GM19238 (cell line): ENCODE data around the gene FN3KRP.

Source experiments
- DNase-seq: peaks from one replicate; pipeline ENCODE4 v3.0.0; 2011; ENCODE audit warnings: low spot score; ENCODE audit not compliant: insufficient read length

Gene FN3KRP

DNA sequence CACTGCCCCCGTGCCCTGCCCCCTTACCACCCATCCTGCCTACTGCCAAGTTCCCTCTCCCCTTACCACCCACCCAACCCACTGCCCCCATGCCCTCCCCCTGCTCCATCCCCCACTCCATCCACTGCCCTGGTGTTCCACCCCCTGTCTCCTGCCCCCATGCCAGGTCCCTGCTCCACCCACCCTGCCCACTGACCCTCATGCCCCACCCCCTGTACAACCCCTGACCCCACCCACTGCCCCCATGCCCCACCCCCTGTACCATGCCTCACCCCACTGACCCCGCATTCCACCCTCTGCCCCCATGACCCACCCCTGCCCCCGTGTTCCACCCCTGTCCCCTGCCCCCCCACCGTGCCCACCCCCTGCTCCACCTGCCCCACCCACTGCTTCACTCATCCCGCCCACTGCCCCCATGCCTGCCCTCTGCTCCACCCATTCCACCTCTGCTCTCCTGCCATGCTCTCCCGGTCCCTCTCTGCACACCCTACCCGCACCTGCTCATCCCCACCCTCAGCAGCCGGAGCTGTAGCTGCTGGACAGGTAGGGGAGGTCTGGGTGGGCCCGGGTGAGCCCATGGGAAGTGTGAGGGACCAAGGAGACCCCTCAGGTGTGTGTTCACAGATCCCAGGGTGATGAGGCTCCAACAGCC lies 7.4 kb upstream of the FN3KRP start:
- DNase-seq: no peak

DNA sequence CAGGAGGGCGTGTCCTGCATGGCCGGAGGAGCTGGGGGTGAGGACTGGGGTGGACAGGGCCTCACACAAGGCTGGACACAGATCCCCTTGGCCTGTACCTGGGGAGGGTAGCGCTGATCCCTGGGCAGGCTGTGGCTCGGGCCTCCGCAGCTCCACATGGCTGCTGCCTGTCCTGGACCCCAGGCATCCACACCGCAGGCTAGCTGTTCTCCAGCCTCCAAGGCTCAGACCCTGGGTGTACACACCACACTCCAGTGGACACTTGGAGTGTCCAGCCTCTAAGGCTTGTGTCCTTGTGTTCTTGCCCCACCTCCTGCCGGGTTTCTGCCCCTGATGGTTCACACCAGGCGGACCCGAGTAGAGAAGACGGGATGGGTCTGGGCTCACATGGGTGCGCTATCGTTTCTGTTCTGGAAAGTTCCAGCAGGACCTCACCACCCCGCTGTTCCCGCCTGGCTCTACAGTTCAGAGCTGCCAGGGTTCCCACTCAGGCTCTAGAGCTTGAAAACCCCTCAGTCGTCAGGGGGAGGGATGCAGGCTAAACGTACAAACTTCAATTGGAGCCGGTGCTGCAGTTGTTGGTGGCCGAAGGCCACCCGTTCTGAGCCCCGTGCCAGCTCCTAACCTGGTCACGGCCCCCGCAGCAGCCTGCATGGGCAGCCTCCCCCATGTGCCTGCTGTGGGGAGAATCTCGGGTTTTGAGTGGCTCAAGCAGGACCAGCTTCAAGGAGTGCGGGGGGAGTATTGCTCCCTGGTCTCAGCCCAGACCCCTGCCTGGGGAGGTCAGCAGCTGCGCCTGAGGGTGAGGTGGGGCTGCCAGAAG lies 6.6 kb upstream of the FN3KRP start:
- DNase-seq: no peak

DNA sequence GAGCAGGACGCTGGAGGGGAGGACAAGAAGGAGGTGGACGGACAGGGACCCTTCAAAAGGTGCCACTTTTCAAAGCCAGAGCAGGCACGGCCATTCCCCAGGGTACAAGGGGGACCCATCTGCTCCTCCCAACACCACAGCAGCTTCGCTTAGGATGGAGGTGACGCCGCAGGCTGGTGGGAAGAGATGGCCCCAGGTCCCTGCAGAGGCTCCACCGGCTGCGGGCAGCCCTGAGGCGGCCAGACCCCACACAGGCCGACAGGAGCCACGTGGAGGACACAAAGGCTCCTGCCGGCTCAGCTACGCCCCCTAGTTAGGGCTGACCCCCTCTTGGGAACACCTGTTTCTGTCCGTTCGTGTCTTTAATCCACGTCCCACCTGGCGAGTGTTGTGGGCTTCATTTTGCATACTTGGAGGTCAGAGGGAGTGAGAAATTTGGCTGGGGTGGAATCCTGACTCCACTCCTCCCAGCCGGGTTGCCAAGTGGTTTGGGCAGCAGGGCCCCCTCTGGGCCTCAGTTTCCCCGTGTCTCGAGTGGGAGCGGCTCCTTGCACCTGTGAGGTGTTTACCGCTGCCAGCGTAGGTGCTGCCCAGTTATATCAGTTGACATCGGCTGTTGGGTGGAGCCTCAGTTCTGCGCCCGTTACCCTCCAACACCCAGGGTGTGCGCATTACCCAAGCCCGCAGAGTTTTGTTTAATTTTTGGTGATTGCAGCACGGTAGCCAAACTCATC lies 5.8 kb upstream of the FN3KRP start:
- DNase-seq: no peak

DNA sequence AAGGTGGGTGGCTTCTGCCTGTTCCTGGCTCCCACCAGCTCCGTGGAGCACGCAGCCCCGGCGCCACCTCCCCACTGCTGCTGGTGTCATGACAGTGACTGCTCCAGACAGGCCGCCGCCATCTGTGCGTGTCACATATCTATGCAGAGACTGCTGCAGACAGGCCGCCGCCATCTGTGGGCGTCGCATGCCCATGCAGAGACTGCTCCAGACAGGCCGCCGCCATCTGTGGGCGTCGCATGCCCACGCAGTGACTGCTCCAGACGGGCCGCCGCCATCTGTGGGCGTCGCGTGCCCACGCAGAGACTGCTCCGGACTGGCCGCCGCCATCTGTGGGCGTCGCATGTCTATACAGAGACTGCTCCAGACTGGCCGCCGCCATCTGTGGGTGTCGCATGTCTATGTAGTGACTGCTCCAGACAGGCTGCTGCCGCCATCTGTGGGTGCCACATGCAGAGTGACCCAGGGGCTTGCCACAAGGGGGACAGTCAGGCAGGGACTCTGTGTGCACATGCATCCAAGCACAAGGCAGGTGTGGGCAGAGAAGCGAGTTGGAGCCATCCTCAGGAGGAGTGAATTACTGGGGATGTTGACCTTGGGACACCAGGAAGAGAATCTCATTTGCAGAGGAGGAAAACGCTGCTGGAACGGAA lies 3.3 kb upstream of the FN3KRP start:
- no peak for DNase-seq

DNA sequence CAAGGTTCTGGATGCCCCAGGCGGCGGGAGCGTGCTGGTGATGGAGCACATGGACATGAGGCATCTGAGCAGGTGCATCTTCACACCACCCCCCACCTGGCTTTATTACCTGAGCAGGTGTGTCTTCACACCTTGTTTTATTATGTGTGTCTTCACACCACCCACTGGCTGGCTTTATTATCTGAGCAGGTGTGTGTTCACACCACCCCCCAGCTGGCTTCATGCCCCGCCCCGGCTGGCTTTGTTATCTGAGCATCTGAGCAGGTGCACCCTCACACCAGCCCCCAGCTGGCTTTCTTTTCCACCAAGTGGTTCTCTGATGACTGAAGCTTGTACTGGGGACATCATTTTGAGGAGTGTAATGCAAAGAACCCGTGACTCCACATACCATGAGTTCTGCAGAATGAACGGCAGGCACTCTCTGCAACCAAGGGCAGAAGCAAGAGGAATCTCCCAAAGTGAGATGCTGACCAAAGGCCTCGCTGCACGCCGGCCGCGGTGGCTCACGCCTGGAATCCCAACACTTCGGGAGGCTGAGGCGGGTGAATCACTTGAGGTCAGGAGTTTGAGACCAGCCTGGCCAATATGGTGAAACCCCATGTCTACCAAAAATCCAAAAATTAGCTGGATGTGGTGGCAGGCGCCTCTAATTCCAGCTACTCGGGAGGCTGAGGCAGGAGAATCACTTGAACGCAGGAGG lies 2.6 kb downstream of the FN3KRP start:
- DNase-seq: no peak

DNA sequence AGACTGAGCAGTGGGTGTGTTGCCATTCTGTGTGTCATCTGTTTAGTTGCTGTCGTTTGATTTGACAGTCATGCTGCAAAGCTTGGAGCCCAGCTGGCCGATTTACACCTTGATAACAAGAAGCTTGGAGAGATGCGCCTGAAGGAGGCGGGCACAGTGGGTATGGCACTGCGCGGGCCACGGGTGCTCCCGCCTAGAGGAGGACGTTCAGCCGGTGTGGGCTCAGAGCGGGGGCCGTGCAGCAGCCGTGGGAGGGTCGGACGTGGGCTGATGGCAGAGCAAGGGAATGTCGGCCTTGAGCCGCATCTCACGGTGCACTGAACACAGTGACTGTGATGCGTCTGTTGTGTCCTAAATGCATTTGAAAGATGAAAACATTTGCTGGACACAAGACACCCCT lies 3.7 kb downstream of the FN3KRP start:
- DNase-seq: no peak

DNA sequence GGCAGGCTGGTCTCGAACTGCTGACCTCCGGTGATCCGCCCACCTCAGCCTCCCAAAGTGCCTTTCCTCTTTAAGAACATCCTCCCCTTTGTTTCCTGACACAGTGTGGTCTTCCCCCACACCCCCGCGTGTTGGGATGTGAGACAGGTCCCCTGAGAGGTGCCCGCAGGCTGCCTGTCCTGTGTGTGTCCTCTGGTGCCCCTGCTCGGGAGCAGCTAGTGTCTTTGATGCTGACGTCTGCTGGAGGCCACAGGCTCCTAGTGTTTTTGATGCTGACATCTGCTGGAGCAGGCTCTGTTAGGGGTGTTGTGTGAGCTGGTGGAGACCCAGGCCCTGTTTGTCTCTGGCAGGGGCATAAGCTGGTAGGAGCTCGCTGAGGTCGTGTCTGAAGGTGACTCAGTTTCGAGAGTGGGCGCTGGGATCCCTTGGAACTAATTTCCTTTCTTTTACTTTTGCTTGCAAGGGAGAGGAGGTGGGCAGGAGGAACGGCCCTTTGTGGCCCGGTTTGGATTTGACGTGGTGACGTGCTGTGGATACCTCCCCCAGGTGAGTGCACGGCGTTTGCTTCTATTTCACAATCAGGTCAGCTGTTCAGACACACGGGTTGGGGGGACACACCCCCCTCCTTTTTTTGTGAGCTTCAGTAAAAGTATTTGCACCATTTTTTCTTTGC lies 6.0 kb downstream of the FN3KRP start:
- DNase-seq: no peak

DNA sequence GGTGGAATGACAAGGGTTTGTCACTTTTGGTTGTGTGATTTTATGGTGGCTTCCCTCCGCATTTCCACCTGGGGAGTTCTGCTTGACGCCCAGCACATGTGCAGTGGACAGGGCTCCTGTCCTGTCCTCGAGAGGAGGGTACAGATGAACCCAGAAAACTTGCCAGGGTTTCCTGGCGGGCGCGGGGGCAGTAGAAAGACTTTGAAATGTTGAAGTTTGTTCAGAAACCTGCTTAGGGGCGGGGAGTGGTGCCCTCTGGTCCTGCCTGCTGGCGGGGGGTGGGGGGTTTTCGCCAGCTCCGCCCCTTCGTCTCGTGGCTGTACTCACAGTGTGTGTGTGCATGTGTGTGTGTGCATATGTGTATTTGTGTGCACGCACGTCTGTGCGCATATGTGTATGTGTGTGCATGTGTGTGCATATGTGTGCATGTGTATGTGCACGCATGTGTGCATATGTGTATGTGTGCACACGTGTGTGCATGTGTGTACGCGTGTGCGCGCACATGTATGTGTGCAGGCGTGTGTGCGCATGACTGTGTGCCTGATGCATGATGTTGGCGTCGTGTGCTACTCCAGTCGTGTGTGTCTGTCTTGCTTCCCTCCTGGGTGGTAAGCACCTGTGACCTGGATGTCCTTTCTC lies 6.8 kb downstream of the FN3KRP start:
- no peak for DNase-seq

DNA sequence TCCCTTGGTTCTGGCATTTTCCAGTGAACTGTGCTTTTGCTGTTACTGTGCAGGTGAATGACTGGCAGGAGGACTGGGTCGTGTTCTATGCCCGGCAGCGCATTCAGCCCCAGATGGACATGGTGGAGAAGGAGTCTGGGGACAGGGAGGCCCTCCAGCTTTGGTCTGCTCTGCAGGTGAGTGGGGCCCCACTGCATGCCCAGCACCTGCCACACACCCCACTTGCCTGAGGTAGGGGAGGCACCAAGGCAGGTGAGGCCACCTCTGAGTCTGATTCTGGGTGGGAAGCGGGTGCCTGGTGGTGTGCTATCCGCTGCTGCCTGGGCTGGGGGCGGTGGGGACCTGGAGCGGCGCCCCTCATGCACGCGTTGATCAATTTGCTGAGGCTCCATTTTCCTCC lies 9.9 kb downstream of the FN3KRP start:
- no peak for DNase-seq

DNA sequence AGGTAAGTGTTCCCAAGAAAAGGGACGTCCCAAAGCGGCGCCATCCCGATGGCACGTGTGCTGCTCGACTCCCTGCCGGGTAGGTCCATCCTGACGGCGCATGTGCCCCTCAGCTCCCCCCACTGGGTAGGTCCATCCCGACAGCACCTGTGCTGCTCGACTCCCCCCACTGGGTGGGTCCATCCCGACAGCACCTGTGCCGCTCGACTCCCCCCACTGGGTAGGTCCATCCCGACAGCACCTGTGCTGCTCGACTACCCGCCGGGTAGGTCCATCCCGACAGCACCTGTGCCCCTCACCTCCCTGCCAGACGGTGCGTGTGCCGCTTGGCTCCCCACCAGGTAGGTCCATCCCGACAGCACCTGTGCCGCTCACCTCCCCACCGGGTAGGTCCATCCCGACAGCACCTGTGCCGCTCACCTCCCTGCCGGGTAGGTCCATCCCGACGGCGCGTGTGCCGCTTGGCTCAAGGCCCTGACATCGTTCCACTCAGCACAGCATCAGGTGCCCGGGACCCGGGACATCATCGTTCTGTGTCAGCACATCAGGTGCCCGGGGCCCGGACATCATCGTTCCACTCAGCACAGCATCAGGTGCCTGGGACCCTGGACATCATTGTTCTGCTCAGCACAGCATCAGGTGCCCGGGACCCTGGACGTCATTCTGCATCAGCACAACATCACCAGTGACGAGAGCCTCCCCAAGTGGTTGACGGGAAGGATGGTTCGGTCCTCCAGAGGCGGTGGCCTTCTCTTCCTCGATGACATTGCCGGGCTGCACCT lies 13.2 kb downstream of the FN3KRP start:
- DNase-seq: no peak

DNA sequence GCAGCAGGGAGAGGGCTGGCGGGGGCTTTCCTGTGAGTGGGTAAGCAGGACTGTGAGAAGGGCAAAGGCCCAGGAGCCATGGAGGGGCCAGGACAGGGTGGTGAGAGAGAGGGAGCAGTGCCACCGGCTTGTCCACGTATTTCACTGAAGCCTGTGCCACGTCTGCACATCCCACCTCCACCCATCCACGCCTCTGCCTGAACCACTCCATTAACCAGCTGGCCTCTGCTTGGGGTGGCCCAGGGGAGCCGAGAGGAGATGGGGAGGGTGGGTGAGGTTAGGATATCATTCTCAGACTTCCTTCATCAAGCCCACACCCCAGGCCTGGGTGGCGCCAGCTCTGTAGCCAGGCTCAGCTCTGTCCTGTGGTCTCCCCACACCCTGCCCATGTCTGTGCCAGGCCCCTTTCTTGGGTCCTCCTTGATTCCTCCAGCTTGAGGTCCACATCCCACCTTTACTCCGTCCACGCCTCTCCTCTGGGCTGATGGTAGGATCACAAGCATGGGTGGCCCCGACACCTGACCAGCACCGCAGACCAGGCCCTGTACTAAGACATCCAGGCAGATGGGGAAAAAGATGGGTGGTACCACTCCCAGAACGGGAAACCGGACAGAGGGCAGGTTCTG lies 15.7 kb downstream of the FN3KRP start:
- no peak for DNase-seq

DNA sequence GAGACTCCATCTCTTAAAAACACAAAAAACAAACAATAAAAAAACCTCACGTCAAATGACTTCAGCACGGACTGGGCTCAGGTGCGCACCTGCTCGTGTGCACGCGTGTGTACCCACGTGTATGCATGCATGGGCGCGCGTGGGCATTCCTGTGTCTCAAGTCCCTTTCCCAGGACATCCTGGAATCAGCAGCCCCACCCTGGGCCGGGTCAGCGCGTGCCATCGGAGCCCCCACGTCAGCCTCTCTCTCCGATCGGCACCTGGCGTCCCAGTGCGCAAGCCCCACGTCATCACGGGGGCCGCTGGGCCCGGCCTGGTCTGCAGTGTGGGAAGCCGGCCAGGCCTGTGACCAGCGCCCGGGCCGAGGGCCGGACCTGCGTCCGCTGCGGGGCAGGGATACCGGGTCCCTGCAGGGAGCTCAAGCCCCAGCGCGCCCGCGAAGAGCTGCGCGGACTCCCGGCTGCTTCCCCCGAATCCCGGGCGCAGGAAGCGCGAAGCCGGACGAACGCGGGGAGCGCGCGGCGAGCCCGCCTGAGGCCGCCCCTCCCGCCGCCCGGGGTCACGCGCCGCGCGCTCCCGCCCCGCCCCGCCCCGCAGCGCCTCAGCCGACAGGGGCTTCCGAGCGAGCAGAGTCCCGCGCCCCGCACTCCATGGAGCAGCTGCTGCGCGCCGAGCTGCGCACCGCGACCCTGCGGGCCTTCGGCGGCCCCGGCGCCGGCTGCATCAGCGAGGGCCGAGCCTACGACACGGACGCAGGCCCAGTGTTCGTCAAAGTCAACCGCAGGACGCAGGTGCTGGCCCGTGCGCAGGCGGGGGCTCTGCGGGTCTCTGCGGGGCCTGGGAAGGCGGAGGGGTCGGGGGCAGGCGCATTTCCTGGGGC lies 18.7 kb downstream of the FN3KRP start, which contains the start of gene FN3K:
FN3K (plus strand) TSS at position 629 of the 880 bp plus-strand sequence; CDS start at position 651, 22 bp downstream.
- no peak for DNase-seq

DNA sequence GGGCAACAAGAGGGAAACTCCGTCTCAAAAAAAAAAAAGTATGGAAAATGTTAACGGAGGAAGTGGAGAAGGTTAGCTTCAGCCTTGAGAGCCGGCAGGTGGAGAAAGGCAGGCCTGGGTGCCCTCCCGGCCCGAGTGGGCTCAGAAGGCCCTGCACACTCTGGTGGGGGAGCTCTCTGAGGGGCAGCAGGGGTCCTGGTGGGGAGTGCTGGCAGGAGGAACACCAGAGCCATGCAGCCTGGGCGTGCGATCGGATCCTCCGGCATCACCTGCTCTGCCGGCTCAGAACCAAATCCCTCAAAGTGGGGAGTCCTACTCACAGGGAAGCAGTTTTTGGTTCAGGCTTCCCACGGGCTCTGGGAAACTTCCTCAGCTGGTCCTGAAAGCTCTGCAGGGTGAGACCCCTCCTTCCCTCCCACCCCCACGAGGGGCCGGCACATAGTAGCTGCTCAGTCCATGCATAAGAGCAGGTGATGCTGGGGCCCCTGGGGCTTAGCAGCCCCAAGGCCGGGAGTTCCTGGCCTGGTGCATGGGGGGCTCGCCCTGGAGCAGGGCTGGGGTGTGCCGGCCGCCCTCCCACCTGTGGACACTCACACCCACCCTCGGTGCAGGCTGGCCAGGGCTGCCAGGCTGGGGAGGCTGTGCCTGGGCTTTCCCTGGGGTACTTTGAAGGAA lies 20.1 kb downstream of the FN3KRP start:
- DNase-seq: no peak

DNA sequence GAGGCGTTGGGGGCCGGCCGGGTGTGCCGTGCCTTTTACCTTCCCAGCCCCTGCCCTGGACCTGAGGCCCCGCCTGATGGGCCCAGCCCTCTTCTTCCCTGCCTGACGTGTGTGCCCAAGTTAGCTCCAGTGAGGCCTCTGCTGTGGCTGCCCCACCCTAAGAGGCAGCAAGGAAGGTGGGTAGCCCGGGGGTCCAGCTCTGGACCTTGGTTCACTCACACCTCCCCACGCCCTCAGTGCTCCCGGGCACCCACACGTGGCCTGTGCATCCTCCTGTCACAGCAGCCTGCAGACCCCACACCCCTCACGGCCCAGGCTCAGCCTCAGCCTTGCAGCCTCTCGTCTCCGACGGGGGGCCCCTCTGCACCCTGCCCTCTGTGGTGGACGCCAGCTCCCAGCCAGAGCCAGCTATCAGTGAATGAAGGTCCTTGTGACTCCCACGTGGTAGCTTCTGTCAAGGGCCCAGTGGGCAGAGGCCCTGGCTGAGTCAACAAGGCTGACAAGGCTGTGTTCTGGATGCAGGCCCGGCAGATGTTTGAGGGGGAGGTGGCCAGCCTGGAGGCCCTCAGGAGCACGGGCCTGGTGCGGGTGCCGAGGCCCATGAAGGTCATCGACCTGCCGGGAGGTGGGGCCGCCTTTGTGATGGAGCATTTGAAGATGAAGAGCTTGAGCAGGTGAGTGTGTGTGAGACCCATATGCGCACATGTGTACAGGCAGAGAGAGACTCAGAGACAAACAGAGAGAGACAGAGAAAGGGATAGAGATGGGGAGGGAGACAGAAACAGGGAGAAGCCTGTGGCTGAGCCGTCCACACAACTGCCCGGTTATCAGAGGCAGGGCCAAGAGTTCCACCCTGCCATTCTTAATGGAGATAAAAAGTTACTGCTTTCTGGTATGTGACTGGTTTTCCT lies 21.7 kb downstream of the FN3KRP start:
- DNase-seq: no peak

DNA sequence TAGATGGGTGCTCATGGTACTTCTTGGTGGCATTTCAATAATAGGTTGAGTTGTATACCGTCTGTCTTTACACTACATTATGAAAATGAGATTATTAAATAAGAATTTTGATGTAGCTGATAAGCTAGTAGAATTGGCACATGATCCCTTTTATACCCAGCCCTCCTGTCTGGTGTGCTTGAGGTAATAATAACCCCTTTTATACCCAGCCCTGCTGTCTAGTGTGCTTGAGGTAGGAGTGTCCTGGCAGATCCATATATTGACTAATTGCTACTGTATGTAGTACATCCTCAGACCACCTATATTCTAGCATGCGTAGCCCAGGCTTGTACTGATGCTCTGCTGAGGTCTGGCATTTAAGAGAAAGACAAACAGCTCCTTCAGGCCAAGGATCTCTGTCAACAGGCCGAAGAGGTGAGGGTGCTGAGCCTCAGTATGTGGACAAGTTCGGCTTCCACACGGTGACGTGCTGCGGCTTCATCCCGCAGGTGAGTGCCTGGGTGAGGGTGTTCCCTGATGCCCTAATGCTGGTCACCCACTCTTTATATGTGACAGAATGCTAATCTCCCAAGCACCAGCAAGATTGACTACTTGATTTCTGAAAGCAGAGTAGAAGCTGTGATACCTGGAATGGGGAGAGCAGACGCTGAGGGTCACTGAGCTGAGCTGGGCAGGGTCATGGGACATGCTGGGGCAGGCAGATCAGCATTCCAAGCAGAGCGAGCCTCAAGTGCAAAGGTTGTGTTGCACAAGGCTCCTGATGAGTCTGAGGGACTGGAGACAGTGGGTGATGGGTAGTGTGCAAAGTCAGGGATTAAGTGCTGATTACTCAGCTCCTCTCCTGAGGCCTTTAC lies 24.6 kb downstream of the FN3KRP start:
- no peak for DNase-seq
